HG03469 (cell line): ENCODE data around the gene CXCR6.
"Not testable (repeated sequence)": the region's sequence is repeated elsewhere in the genome, so short reads cannot be mapped to it uniquely, and the experiment has no call there.

Experiments used
- ATAC-seq: cut with Tn5 transposase; IDR thresholded peaks from one replicate; pipeline ENCODE4 v1.9.1; 2021; ENCODE audit warnings: mild to moderate bottlenecking, moderate library complexity, moderate number of reproducible peaks; ENCODE audit not compliant: unreplicated experiment

CXCR6 gene

GRCh38 chr3:45986303-45986982, 43.2 kb downstream of the CXCR6 start:
- ATAC-seq, result no peak

GRCh38 chr3:45987368-45988291, 44.4 kb downstream of the CXCR6 start:
- no peak for ATAC-seq

GRCh38 chr3:45988362-45988761, 45.1 kb downstream of the CXCR6 start:
- ATAC-seq, result no peak

- ATAC-seq, result no peak
These were observed 45.5 kb downstream of the CXCR6 start for GRCh38 chr3:45988804-45989203.

GRCh38 chr3:45990181-45990580, 46.9 kb downstream of the CXCR6 start:
- ATAC-seq, result no peak

- ATAC-seq, result no peak
These were observed 48.1 kb downstream of the CXCR6 start for GRCh38 chr3:45991341-45991740.

- no peak for ATAC-seq
These were observed 49.0 kb downstream of the CXCR6 start for GRCh38 chr3:45992133-45992729.

- ATAC-seq, result no peak
These were observed 49.6 kb downstream of the CXCR6 start for GRCh38 chr3:45992821-45993221.

GRCh38 chr3:45993421-45994027, 50.3 kb downstream of the CXCR6 start:
- no peak for ATAC-seq

- ATAC-seq, result no peak
These were observed 51.4 kb downstream of the CXCR6 start for GRCh38 chr3:45994419-45995235.

- peak; percentile 53 for ATAC-seq
These were observed 52.2 kb downstream of the CXCR6 start, which contains the start of gene FYCO1 for GRCh38 chr3:45995236-45996192. Gene FYCO1 (minus strand): TSS chr3:45995824. CDS start chr3:45984910, 10,914 bp downstream.

GRCh38 chr3:45997499-45997898, 54.2 kb downstream of the CXCR6 start:
- not testable (repeated sequence) for ATAC-seq

- no peak for ATAC-seq
These were observed 54.7 kb downstream of the CXCR6 start for GRCh38 chr3:45997942-45998341.
